HUES64 (cell line): ENCODE data around the gene MYBPH.

Source experiments
- H3K27ac ChIP-seq: 2 replicates; pipeline ENCODE4 v1.7.0; 2013; ENCODE audit warnings: low read depth, low read length, inconsistent platforms
- H3K27me3 ChIP-seq: 2 replicates; pipeline ENCODE4 v1.6.1; 2013; ENCODE audit warnings: mild to moderate bottlenecking, low read length; ENCODE audit not compliant: insufficient read depth
- H3K36me3 ChIP-seq: 2 replicates; pipeline ENCODE4 v1.6.1; 2013; ENCODE audit warnings: mild to moderate bottlenecking, low read length; ENCODE audit not compliant: insufficient read depth
- H3K4me1 ChIP-seq: 2 replicates; pipeline ENCODE4 v1.6.1; 2013; ENCODE audit warnings: mild to moderate bottlenecking, low read length, moderate library complexity; ENCODE audit not compliant: insufficient read depth
- H3K4me3 ChIP-seq: 2 replicates; pipeline ENCODE4 v1.5.1; 2013; ENCODE audit warnings: mild to moderate bottlenecking, low read length, moderate library complexity
- H3K9ac ChIP-seq: 2 replicates; pipeline ENCODE4 v1.6.1; 2013; ENCODE audit warnings: mild to moderate bottlenecking, low read depth, low read length
- H3K9me3 ChIP-seq: 2 replicates; pipeline ENCODE4 v1.6.1; 2013; ENCODE audit warnings: low read depth, low read length; ENCODE audit not compliant: insufficient read depth
- WGBS: fragments of 150-250, 120-280 bp; methylation state at CpG from one replicate; pipeline ENCODE4 v1.1.7; 2013; ENCODE audit warnings: missing lambda C conversion rate; 5-methylcytosine and 5-hydroxymethylcytosine counted together

The MYBPH gene

DNA sequence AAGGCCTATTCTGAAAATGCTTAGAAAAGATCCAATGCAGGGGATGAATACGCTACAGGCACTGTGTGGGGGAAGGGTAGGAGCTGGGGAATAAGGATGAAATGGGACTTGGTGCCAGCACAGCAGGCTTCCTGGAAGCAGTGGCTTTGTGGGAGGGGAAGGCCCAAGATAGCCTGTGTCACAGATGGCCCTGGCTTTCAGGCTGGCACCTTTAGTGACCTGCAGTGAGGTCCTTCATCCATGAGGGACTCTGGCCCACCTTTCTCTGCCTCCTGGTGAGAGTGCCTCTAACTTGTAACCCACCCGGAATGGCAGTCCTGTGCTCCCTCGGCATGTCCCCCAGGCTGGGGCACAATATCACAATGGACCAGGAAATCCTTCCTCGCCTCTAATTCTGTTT lies 10.0 kb upstream of the MYBPH start:
- 75% methylated on average over 4 of the region's 4 CpGs for WGBS
- Histone ChIP-seq H3K4me3 (no peak overlapping the region), H3K36me3 (no peaks in the 10 kb centered on the region), H3K27me3 (no peaks in the 10 kb centered on the region), H3K9me3 (no peaks in the 10 kb centered on the region), H3K4me1 (peaks cover 25% of the 10 kb centered on the region), H3K27ac (no peak overlapping the region), H3K9ac (no peak overlapping the region)

DNA sequence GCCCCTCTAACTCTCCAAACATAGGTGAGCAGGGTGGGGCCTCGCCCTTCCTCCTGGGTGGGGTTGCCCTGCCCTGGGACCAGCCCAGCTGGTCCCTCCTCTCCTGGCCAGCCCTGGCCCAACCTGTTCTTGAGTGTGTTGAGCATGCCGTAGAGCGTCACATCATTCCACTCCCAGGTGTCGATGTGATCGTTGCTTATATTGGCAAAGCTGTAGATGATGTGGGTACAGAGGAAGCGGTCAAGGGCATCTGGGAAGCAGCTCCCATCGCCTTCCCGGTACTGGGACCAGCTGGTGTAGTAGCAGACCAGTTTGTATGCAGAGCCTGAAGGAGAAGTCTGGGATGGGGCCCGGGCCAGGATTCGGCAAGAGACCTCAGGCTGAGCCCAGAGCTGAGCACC lies 9.4 kb upstream of the MYBPH start:
- Histone ChIP-seq H3K4me3 (no peak overlapping the region), H3K4me1 (peaks cover 25% of the 10 kb centered on the region), H3K9me3 (no peaks in the 10 kb centered on the region), H3K9ac (no peak overlapping the region), H3K36me3 (no peaks in the 10 kb centered on the region), H3K27ac (no peak overlapping the region), H3K27me3 (no peaks in the 10 kb centered on the region)
- WGBS = 91% methylated on average over 10 of the region's 10 CpGs

DNA sequence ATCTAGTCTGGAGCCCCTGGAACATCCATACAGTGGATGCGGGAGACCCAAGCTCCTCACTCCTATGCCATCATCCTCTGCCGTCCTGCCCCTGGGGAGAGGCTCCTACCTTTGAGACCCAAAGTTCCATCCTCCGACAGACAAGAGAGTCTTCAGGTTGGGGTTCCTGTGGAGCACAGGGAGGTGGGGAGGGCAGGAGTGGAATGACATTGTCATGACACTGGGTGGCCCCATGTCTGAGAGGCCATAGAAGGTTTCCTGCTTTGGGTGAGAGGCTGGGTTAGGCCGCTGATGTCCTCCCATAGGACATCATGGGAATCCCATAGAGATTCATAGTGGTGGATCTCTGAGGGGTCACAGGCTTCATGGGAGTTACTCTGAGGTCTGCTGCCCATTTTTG lies 8.8 kb upstream of the MYBPH start:
- Histone ChIP-seq H3K4me1 (peaks cover 25% of the 10 kb centered on the region), H3K9me3 (no peaks in the 10 kb centered on the region), H3K27me3 (no peaks in the 10 kb centered on the region), H3K9ac (no peak overlapping the region), H3K27ac (no peak overlapping the region), H3K36me3 (no peaks in the 10 kb centered on the region), H3K4me3 (no peak overlapping the region)
- 87% methylated on average over 4 of the region's 4 CpGs for WGBS

DNA sequence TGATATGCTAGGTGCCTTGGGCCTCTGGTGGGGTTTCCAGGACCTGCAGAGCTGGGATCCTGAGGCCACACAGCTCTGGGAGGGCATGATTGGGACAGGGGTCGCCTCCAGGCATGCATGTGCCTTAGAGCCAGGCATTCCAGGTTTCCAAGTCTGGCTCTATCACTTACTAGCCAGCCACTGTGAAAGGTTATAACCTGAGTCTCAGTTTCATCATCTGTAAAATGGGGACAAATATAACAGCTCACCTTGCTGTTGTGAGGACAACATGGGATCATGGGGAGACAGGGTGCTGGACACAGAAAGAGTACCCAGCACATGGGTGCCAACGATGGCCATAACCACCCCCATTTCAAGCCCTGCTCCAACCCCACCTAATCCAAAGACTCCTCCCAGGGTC lies 8.2 kb upstream of the MYBPH start:
- Histone ChIP-seq H3K36me3 (no peaks in the 10 kb centered on the region), H3K4me1 (peaks cover 28% of the 10 kb centered on the region), H3K4me3 (no peak overlapping the region), H3K9ac (no peak overlapping the region), H3K27me3 (no peaks in the 10 kb centered on the region), H3K27ac (no peak overlapping the region), H3K9me3 (no peaks in the 10 kb centered on the region)
- WGBS = 90% methylated on average over 2 of the region's 2 CpGs

DNA sequence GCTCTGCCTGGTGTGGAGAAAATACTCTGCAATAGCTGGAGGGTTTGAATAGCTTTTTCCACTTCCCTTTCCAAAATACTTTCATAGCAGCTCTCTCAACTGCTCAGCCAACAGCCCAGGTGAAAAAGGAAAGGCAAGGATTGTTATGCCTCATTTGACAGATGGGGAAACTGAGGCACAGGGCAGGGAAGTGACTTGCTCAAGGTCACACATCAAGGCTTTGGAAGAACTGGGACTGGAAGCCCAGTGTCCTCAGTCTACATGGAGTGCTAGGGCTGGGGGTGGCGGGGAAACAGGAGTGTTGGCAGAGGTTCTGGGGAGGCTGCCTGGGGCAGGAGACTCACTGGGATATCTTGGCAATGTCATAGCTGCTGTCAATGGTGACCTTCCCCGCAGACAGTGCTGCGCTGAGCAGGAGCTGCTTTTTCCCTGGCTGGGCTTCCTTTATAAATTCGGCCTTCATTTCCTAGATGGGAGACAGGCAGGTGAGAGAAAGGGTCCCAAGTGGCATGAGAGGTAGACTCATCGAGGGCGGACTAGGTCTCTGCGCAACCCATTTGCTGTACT lies 6.8 kb upstream of the MYBPH start:
- H3K4me3 ChIP-seq = no peak overlapping the region
- H3K4me1 ChIP-seq = peaks cover 37% of the 10 kb centered on the region
- no peaks in the 10 kb centered on the region for H3K9me3 ChIP-seq
- no peak overlapping the region for H3K9ac ChIP-seq
- no peak overlapping the region for H3K27ac ChIP-seq
- H3K36me3 ChIP-seq = no peaks in the 10 kb centered on the region
- H3K27me3 ChIP-seq = no peaks in the 10 kb centered on the region
- WGBS = 91% methylated on average over 7 of the region's 7 CpGs

DNA sequence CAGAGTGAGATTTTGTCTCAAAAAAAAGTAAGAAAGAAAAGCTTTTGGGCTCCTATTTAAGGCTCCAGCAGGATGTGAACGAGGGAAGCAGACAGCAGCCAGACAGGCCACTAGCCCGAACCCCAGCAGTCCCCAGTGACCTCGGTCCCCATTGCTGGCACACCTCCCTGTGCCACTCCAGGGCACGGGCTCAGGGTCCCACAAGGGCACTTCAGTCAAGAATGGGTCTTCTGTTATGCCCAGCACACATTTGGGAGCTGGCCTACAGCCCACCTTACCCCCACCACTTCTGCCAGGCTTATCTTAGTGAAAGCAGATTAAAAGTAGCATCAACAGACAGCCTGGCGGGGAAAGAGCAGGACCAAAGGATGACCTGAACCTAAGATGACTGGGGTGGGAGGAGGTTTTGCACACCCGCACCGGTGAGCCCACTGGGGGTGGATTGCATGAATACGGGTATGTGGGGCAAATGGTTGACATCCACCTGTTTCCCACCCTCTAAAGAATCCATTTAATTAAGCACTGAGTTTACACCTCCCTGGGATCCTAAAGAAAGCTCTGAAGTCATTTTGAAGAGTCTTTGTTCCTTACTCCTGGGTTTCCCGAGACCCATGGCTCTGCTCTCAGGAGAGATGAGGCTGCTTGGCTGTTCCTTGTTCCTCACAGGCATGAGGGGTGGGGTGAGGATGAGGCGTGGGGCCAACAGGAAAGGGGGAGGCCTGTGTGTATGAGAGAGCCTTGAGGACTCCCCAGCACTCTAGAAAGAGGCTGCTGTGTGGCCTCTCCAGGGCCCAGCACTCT lies 6.2 kb upstream of the MYBPH start:
- Histone ChIP-seq H3K4me3 (no peak overlapping the region), H3K27ac (no peak overlapping the region), H3K4me1 (peaks cover 33% of the 10 kb centered on the region), H3K9ac (no peak overlapping the region), H3K9me3 (no peaks in the 10 kb centered on the region), H3K27me3 (no peaks in the 10 kb centered on the region), H3K36me3 (no peaks in the 10 kb centered on the region)
- WGBS = 74% methylated on average over 10 of the region's 10 CpGs

DNA sequence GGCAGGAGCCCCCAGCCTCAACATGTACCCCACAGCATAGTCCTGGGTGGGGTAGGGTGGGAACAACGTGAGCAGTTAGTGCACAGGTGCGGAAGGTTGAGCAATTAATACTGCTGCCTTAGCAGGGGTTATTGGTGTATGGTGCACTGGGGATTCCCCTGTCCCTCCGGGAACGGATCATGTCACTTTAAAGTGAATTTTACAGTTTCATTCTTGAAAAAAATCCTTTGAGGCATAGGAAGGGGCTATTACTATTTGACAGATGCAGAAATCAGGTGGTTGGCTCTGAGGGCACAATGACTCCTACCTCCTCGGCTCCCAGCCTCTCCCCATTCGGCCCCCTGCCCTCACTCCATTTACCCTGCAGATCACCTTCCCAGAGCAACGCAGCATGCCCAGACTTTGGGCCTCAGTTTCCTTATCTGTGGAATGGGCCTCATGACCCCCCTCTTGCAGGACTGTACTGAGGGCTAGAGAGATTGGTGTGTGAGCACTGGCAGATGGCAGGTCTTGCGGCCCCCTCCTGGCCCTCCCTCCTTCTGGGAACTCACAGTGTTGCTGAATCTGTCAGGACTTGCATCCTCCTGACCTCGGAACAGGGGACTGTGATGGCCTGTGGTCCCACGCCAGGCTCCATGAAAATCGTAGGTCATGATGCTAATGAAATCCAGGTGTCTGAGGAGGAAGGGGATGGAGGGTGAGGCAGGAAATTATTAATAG lies 5.1 kb upstream of the MYBPH start:
- no peaks in the 10 kb centered on the region for H3K36me3 ChIP-seq
- H3K4me1 ChIP-seq = peaks cover 24% of the 10 kb centered on the region
- WGBS = 87% methylated on average over 11 of the region's 11 CpGs
- H3K27me3 ChIP-seq = no peaks in the 10 kb centered on the region
- no peak overlapping the region for H3K4me3 ChIP-seq
- H3K27ac ChIP-seq = no peak overlapping the region
- H3K9ac ChIP-seq = no peak overlapping the region
- H3K9me3 ChIP-seq = no peaks in the 10 kb centered on the region

DNA sequence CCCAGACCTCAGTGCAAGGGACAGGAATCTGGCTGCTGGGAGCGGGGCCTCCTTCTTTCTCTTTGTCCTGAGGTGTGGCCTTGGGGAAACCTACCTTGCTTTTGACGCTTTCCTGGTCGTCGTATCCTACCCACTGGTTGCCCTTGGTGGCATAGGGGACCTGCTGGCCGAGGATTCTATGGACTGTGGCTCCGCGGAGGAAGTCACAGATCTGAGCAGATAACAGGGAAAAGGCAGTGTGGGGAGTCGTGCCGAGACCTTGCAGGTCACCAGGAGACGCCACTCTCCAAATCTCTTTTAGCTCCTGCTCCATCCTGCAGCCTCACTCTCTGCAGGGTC lies 4.0 kb upstream of the MYBPH start:
- no peaks in the 10 kb centered on the region for H3K36me3 ChIP-seq
- H3K4me1 ChIP-seq = peaks cover 20% of the 10 kb centered on the region; the same call in 1 of the 2 replicates
- no peak overlapping the region for H3K27ac ChIP-seq
- H3K9me3 ChIP-seq = no peaks in the 10 kb centered on the region
- WGBS = 82% methylated on average over 10 of the region's 10 CpGs
- H3K4me3 ChIP-seq = no peak overlapping the region
- H3K27me3 ChIP-seq = no peaks in the 10 kb centered on the region
- H3K9ac ChIP-seq = no peak overlapping the region

DNA sequence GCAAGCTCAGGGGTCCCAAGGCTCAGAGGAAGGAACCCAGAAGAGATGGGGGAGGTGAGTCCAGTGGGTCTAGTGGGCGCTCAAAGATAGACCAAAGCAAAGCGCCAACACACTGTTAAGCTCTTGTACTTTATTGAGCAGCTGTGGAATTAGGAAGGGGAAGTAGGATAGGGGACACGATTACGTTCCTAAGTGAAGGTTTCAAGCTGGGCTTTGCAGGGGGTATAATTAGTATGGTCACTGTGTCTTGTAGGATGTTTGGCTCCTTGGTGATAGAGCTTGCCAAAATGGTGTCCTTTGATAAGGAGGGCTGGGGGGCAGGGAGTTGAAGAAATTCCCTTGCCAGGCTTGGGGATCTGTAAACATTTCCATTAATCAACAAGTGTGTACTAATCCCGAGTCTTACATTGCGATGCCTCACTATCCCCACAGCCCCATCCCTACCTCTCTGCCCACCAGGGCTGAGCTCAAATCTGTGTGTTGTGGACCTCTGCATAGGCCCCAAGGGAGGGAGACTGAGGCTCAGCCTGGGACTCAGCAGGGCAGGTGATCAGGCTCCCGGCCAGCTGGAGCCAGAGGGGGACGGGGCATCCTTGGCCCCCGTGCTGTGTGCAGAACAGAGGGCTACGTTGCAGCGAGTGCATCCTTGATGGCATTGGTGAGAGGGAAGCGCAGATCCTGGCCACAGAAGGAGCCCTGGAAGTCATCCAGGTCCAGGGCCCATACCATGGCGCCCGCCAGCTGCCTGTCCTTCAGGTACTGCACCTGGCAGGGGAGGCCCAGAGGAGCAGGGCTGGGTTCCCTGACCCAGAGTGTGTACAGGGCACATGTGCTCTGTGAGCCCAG lies 3.4 kb upstream of the MYBPH start:
- H3K27ac ChIP-seq = peak overlapping the region; percentile 32; the same call in 1 of the 2 replicates
- 90% methylated on average over 14 of the region's 14 CpGs for WGBS
- H3K4me1 ChIP-seq = peaks cover 20% of the 10 kb centered on the region; the same call in 1 of the 2 replicates
- no peak overlapping the region for H3K4me3 ChIP-seq
- H3K9me3 ChIP-seq = no peaks in the 10 kb centered on the region
- H3K9ac ChIP-seq = no peak overlapping the region; the same call in 1 of the 2 replicates
- H3K36me3 ChIP-seq = no peaks in the 10 kb centered on the region
- no peaks in the 10 kb centered on the region for H3K27me3 ChIP-seq

DNA sequence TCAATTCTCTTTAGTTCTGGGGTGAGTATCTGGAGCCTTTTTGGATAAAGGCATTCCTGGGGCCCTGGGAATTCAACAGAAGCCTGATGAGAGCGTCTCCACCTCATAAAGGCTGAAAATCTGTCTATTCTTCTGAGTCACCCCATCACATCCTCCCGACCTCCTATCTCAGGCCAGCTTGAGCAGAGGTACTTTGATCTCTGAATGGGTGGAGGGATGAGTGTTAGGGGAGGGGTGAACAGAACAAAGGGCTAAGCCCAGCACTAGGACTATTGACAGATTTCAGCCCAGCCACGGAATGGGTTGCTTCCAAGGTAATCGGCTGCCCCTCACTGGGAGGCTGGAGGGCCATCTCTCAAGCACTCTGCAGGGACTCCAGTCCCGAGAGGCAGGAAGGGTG lies 2.5 kb upstream of the MYBPH start:
- WGBS = 13% methylated on average over 5 of the region's 5 CpGs
- Histone ChIP-seq H3K27me3 (no peaks in the 10 kb centered on the region), H3K9ac (no peak overlapping the region), H3K4me3 (no peak overlapping the region), H3K9me3 (no peaks in the 10 kb centered on the region), H3K4me1 (peaks cover 23% of the 10 kb centered on the region; the same call in 1 of the 2 replicates), H3K27ac (peak overlapping the region; percentile 32; the same call in 1 of the 2 replicates), H3K36me3 (no peaks in the 10 kb centered on the region)
